CD4-positive, alpha-beta T cell treated with Interferon gamma for 1 hour (primary cell): Measurements from ENCODE around the gene XAB2.

ENCODE experiments used
- DNase-seq: peaks from one replicate; pipeline ENCODE4 v3.0.0-alpha.2; 2020

The XAB2 gene

DNA sequence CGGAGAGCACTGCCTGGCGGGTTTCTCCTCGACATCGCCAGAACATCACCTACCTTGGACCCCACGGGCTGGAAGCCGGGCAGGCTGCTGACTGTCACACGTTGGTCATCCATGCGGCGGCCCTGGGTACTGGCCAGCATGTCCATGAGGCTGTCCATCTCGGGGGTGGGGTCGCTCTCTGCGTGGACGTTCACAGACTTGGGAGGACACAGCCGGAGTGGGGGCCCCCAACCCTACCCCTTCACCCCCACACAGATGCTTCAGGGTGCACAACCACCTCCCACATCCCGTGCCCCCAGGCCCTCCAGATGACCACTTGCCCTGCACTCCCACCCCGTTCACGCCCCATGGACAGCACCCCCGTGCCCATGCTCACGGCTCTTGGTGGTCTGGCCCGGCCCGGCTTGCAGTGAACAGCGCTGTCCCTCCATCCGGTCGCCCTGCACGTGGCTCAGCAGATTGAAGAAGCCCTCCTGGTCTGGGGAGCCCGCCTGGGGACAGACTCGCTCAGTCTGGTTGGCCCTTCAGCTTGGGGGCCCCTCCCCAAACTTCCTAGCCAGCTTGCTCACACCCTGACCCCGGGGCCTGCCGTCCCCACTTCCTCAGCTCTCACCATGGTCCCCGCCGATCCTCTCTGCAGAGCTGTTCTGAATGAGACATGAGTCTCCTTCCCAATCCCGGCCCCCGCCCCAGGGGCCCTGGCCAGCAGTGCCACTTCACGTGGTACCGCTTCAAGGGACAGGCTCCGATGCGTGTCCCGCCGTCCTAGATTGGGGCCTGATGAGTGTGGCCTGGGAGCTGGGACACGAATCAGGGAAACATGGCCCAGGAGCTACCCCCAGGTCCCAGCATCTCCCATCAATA is 3.2 kb upstream of the XAB2 start:
- no peak for DNase-seq

GRCh38 chr19:7631577-7631976 is 2.2 kb upstream of the XAB2 start:
- DNase-seq, result no peak

DNA sequence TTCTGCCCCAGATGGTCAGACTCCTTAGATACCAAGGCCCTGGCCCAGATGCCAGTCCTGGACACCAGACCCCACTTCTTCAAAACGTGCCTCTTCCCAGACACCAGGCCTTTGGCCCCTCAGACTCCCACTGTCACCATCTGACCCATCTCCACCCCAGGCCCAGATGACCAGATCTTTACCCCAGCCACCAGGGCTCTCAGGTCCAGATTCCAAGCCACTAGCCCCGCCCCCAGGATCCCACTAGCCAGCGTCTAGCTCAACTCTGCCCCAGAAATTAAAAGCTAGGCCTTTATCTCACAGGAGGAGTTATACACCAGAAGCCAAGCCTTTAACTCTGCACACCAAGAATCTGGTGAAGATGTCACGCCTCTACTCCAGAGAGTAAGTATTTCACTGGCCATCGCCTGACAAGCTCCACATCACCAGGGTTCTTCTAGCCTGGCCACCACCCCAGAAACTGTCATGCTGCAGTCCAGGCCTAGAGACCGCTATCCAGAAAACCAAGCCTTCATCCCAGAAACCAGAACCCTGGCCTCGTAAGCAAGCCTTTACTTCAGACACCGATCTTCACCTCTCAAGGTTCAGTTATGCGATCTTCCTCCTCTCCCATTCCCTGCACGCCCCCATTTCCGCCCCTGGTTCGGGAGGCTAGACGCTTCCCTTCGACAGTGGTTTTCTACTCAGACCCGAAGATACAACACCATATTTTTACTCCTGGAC is 595 bp downstream of the XAB2 start:
- DNase-seq, result no peak

DNA sequence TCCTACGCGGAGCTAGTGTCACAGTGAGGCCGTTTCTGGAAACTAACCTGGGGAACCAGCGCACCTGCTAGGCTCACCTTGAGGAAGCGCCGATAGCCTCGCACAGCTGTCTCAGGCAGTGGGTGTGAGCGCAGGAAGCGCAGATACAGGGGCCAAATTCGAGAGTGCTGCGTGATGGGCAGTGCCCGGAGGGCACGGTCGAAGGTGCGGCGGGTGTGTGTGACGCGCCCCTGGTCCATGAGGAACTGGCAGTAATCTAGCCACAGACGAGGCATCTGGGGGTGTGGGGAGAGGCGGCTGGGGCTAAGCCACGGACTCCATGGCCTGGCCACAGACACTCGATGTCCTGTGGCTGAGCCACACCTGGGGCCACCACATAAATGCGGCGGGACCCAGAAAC is 2.2 kb downstream of the XAB2 start:
- no peak for DNase-seq

DNA sequence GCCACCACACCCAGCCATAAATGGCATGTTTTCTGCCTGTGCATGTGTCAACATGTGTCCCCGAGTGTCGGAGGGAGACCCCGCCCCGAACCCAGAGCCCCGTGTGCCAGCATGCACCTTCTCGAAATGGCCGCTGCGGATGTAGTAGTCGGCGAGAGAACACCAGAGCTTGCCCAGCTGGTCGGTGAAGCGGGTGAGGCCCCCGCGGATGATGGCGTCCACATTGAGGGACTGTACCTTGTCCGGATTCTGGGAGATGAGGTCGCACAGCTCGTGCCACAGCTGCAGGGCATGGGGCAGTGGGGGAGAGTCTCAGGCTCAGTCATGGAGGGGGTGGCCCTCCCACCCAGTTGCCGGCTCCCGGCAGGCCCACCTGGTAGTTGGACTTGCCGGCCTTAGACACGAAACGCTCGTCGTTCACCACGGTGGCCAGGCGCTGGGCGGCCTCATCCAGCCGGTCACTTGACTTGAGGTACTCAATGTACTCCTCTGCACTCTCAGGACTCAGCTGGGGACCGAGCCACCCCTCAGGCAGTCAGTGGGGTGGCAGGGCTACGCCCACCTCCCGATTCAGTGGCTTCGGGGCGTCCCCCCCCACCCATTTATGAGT is 3.5 kb downstream of the XAB2 start:
- no peak for DNase-seq

GRCh38 chr19:7624810-7625209 is 4.5 kb downstream of the XAB2 start:
- DNase-seq, result no peak

GRCh38 chr19:7623725-7624603 is 5.4 kb downstream of the XAB2 start:
- DNase-seq, result no peak

DNA sequence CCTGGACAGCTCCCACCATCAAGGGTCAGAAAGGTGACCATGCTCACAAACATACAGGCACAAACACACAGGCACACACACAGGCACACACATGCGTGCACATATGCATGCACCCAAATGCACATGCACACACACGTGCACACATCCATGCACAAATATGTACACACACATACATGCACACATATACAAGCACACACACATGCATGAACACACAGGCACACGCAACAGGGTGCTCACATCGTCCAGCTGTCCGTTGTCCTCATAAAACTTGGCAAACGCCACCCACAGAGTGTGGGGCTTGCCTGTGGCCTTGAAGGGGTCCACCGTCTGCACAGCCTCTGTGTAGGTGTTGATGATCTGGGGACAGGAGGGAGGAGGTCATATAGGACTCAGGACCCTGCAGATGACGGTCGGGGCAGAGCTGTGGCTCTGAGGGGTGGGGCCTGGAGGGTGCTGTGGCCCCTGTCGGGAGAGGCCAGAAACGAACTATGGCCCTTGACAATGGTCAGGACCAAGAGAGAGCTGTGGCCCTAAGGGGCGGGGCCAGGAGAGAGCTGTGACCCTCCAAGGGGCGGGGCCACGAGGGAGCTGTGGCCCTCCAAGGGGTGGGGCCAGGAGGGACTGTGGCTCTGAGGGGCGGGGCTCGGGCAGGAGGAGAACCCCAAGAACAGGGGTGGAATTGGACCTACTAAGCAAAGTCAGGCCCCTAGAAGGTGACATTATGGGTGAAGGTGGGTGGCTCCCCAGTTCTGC is 6.2 kb downstream of the XAB2 start:
- no peak for DNase-seq

DNA sequence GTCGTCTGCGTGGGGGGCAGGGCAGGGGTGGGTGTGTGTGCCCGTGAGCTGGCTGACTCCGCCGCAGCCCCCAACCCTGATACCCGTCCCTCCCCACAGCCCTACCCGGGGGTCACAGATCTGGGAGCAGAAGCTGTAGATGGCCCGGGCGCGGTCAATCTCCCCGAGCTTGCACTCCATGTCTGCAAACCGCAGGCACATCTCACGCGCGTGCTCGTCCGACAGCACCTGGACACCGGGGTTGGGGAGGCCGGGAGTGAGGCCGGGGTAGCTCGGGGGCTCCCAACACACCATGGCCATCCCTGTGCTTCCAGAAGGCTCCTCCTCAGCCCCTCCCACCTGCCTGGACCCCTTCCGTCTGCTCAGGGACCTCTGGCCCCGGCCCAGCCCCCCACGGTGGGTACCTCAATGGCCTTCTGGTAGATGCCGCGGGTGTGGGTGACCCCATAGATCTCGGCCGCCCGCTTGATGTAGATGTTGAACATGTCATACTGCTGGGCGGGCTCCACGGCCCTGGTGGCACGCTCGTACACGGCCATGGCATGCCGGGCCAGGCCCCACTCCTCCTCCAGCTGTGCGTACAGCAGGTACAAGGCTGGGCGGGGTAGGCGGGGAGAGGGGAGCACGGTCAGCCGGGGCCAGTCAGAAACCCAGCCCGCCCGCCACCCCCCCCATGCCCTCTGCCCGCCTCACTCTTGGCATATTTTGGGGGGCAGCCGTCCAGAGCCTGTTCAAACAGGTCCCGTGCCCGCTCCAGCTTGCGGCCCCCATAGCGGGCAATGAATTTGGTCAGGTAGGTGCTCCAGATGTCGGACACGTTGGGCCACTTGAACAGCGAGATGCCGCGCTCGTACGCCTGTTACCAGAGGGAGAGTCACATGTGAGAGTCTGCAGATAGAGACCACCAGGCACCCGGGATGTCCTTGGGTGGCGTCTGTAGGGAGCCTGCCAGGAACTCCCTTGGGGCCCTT is 8.6 kb downstream of the XAB2 start:
- DNase-seq, result no peak

DNA sequence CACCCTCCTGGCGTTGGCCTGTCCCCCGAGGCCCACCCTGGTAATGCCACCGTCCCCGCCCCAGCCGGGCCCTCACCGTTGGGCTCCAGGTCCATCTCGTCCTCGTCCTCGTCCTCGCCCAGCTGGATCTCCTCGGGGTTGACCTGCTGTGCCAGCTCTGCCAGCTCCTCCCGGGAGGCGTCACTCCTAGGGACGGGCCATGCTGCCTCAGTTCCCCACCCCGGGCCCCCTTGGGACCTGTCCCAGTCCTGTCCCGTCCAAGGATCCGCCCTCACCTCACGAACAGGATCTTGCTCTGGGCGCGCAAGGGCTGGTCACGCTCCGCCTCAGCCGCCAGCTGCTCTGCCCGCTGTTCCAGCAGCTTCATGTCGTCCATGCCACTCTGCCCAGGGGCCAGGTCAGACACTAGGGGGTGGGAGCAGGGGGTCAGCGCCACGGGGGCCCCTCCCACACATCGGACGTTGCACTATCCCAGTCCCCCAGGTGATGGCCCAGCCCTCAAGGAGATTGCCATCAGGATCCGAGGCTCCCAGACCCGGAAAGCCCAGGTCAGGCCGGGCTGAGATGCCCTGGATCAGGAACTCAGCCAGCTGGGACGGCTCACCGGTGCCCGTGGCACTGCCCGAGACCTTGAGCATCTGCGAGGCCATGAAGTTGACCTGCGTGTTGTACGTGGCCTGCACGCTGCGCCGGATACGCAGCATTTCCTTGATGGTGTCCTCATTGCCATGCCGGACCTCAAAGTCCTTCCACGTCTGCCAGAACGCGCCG is 9.5 kb downstream of the XAB2 start:
- no peak for DNase-seq

DNA sequence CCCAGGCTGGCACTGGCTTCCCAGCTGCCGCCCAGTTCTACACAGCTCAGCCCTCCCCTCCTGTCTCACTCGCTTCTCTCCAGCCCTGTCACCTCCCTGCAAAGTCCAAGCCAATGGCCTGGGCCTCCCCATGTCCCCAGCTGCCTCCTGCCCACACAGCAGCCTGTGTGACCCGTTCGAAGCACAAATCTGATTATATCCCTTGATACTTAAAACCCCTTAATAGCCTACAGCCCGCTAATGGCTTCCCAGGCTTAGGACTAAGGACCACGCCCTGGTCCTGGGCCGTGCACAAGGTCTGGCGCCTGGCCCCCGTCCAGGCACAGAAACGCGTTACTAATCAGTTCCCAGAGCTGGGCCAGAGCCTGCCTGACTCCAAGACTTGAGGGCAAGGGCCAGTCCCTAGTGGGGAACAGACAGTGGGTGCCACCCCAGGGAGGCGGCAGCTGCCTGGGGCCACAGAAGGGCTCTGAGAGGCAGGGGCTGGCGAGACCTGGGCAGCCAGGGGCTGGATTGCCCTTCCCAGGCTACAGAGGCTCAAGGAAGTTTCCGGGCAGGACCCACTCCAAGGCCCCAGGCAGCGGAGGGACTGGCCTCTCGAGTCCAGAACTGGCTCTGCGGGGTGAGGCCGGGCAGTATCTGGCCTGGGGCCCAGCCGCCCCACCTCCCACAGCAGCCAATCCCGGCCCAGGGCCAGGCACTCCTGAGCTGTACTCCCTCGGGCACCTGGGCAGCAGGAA is 10.4 kb downstream of the XAB2 start:
- no peak for DNase-seq

DNA sequence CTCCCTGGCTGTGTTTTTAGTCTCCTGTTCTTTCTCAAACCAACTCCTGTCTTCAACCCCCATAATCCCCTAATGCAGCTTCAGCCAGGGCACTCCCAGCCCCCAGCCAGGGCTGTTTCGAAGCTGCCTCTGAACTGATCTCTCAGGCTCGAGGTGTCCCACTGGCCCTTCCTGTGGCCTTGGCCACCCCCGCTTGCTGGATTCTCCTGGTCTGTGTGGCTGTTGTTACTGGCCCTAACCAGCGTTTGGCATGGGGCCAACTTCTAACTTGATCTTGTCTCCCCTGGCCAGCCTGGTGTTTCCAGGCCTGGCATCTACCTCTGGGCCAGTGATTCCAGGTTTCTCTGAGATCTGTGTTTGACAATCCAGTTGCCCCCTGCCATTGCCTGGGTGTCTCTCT is 11.0 kb downstream of the XAB2 start:
- DNase-seq, result no peak

DNA sequence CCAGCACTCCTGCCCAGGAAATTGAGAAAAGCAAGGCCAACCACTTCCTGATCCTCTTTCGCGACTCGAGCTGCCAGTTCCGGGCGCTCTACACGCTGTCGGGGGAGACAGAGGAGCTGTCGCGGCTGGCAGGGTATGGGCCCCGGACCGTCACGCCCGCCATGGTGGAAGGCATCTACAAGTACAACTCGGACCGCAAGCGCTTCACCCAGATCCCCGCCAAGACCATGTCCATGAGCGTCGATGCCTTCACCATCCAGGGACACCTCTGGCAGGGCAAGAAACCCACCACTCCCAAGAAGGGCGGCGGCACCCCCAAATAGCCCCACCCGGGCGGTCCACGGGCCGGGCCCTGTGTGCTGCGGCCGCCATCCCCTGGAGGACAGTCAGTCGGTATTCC is 11.6 kb downstream of the XAB2 start:
- DNase-seq, result no peak

GRCh38 chr19:7617172-7617571 is 12.2 kb downstream of the XAB2 start:
- no peak for DNase-seq

- DNase-seq, result no peak
Observed at GRCh38 chr19:7614859-7615741, 14.2 kb downstream of the XAB2 start.

DNA sequence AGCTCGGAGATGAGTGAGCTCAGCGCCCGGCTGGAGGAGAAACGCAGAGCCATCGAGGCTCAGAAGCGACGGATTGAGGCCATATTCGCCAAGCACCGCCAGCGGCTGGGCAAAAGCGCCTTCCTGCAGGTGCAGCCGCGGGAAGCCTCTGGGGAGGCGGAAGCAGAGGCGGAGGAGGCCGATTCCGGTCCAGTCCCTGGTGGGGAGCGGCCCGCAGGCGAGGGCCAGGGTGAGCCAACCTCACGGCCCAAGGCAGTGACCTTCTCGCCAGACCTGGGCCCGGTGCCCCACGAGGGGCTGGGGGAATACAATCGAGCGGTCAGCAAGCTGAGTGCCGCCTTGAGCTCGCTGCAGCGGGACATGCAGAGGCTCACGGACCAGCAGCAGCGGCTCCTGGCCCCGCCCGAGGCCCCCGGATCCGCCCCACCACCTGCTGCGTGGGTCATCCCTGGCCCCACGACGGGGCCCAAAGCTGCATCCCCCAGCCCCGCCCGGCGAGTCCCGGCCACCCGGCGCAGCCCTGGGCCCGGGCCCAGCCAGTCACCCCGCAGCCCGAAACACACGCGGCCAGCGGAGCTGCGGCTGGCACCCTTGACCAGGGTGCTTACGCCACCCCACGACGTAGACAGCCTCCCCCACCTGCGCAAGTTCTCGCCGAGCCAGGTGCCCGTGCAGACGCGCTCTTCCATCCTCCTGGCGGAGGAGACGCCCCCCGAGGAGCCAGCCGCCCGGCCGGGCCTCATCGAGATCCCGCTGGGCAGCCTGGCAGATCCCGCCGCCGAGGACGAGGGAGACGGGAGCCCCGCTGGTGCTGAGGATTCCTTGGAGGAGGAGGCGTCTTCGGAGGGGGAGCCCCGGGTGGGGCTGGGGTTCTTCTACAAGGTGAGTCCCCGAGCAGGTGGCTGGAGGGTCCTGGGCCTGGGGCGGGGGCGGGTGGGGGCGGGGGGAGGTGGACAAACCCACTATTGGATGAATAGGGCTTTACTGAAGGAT is 16.8 kb downstream of the XAB2 start:
- no peak for DNase-seq
